Panc1 (cell line): ENCODE measurements around the gene PSAP. TPM values are rescaled to one million over a fixed set of nuclear protein-coding genes. Genes with fewer than 3 reads are reported as not detected.

Experiments used
- ATAC-seq: fragments of 200-7000 bp; cut with Tn5 transposase; 2 replicates; pipeline ENCODE4 v1.9.1; 2020; ENCODE audit warnings: mild to moderate bottlenecking, moderate library complexity
- BruUV-seq: library from RNA; stranded (reverse); fragments of 400-500 nt; replicated peaks from 2 replicates; lab custom pipeline; 2021; lab: Mats Ljungman, UMichigan
- CTCF ChIA-PET: fragments of 300-600 bp; sonication (Branson Sonifier 250); formaldehyde crosslinking; loops from one replicate; lab custom pipeline; 2022; ENCODE audit warnings: antibody characterized with exemption; lab: Charles Lee
- POLR2A ChIA-PET: fragments of 300-600 bp; sonication (Branson Sonifier 250); formaldehyde crosslinking; loops from one replicate; lab custom pipeline; 2022; ENCODE audit warnings: antibody characterized with exemption; lab: Charles Lee
- DNase-seq: peaks from one replicate; pipeline ENCODE4 v3.0.0-alpha.2; 2010; ENCODE audit warnings: low read depth, low spot score
- H3K27ac ChIP-seq: 2 replicates; pipeline ENCODE4 v1.5.1; 2011; ENCODE audit warnings: mild to moderate bottlenecking, low read length, inconsistent platforms
- H3K27me3 ChIP-seq: fragments of 200-500 bp; sonication (Bioruptor generic); 2 replicates; pipeline ENCODE4 v1.6.0; 2014; ENCODE audit warnings: low read length, inconsistent platforms; ENCODE audit not compliant: control insufficient read depth, insufficient read depth
- H3K36me3 ChIP-seq: fragments of 200-500 bp; sonication (Bioruptor generic); 2 replicates; pipeline ENCODE4 v1.5.1; 2014; ENCODE audit warnings: inconsistent platforms, mild to moderate bottlenecking, low read length, moderate library complexity; ENCODE audit not compliant: control insufficient read depth, insufficient read depth
- H3K4me1 ChIP-seq: 2 replicates; pipeline ENCODE4 v1.5.1; 2011; ENCODE audit warnings: inconsistent platforms, mild to moderate bottlenecking, low read length, moderate library complexity; ENCODE audit not compliant: control insufficient read depth, insufficient read depth
- H3K4me3 ChIP-seq, 2 experiments: 2 replicates each; pipeline ENCODE4 v1.5.1; 2011 to 2012; ENCODE audit warnings: low read depth in 2 of 2, low read length in 2 of 2, mild to moderate bottlenecking in 2 of 2, inconsistent platforms in 1 of 2, moderate library complexity in 1 of 2
- H3K9me3 ChIP-seq: fragments of 200-500 bp; sonication (Bioruptor generic); 2 replicates; pipeline ENCODE4 v1.5.1; 2014; ENCODE audit warnings: low read depth, mild to moderate bottlenecking, inconsistent platforms, low read length, moderate library complexity; ENCODE audit not compliant: control insufficient read depth, insufficient read depth
- CTCF ChIP-seq: fragments of 450-650 bp; IDR thresholded peaks from 2 replicates; pipeline ENCODE4 v1.5.1; 2017; ENCODE audit warnings: mild to moderate bottlenecking
- POLR2AphosphoS5 ChIP-seq: IDR thresholded peaks from 2 replicates; pipeline ENCODE4 v1.6.1; 2012; ENCODE audit warnings: mild to moderate bottlenecking, low read depth, low read length, moderate library complexity
- REST ChIP-seq, 2 experiments: IDR thresholded peaks; 2 replicates each; pipeline ENCODE4 v1.6.1; 2011 to 2012; ENCODE audit warnings: low read depth in 2 of 2, control low read depth in 1 of 2, low read length in 1 of 2, mild to moderate bottlenecking in 1 of 2, moderate library complexity in 1 of 2; ENCODE audit not compliant: insufficient read depth in 1 of 2
- SIN3A ChIP-seq: IDR thresholded peaks from 2 replicates; pipeline ENCODE4 v1.6.1; 2012; ENCODE audit warnings: low read depth, mild to moderate bottlenecking, low read length, moderate library complexity, borderline replicate concordance; ENCODE audit not compliant: insufficient read depth
- TCF7L2 ChIP-seq: IDR thresholded peaks from 2 replicates; pipeline ENCODE4 v1.6.1; 2011; ENCODE audit warnings: mild to moderate bottlenecking, low read depth, low read length, inconsistent platforms
- in situ Hi-C: cut with HindIII; loops from 2 replicates; pipeline ENCODE4 v1.10.0; 2016; ENCODE audit warnings: low sequenced_read_pairs, low pct_unique_long_range_greater_than_20kb
- intact Hi-C: fragments of 100-400 bp; cut with micrococcal nuclease; formaldehyde crosslinking; loops from one replicate; pipeline ENCODE4 v1.10.0; 2022; ENCODE audit not compliant: unreplicated experiment
- total RNA-seq: library from RNA; stranded (reverse); gene quantifications from one replicate; pipeline ENCODE4 v1.2.1, GENCODE V29; 2021; ENCODE audit not compliant: unreplicated experiment

Gene PSAP
- total RNA-seq, 1 experiment from 2014 or later, result 3,649 TPM

- no peaks in the 10 kb centered on the region for H3K9me3 ChIP-seq
- no peak for TF ChIP-seq REST (IDR thresholded peaks at IDR 0.05; ENCODE audit: insufficient read depth in 1 of 2, low read depth in 2 of 2, low read length in 1 of 2)
- TF ChIP-seq TCF7L2, result no peak
- TF ChIP-seq CTCF, result no peak
- no peak for TF ChIP-seq SIN3A
- no peak for TF ChIP-seq POLR2AphosphoS5
- DNase-seq, result no peak
- in situ Hi-C loops (no loop called here), intact Hi-C loops (no loop called here)
- peaks cover 52% of the 10 kb centered on the region for H3K4me1 ChIP-seq
- no peak overlapping the region; the same call in 1 of the 2 replicates for H3K27ac ChIP-seq
- CTCF ChIA-PET, result no interaction called here
- H3K4me3 ChIP-seq, result no peak overlapping the region
- no peaks in the 10 kb centered on the region for H3K27me3 ChIP-seq
- H3K36me3 ChIP-seq, result peaks cover 40% of the 10 kb centered on the region
- ATAC-seq, result no peak
- no TSS peak for BruUV-seq
- POLR2A ChIA-PET, result interaction anchor here (0.5 to 0.6 kb wide), 2 partner anchors 18 to 28 kb away, joined by 3 to 8 read pairs; partner anchors contain the start of gene PSAP
Measured at GRCh38 chr10:71832967-71833366, 18.1 kb downstream of the PSAP start.

GRCh38 chr10:71831646-71832552, 19.2 kb downstream of the PSAP start:
- peaks cover 41% of the 10 kb centered on the region for H3K4me1 ChIP-seq
- in situ Hi-C loops (no loop called here), intact Hi-C loops (no loop called here)
- TF ChIP-seq REST (IDR thresholded peaks at IDR 0.05; ENCODE audit: insufficient read depth in 1 of 2, low read depth in 2 of 2, low read length in 1 of 2) (0 out of 4 replicates have a peak, but pooled peaks of 1 of the 2 experiments have one; percentile 16), POLR2AphosphoS5 (no peak)
- H3K36me3 ChIP-seq, result peaks cover 46% of the 10 kb centered on the region
- no peak for ATAC-seq
- ChIA-PET CTCF (no interaction called here), POLR2A (interaction anchor here (0.5 kb wide), 1 partner anchor 49 kb away, joined by 4 read pairs; no protein-coding TSS in a partner anchor)
- no TSS peak for BruUV-seq
- no peak overlapping the region for H3K4me3 ChIP-seq
- H3K9me3 ChIP-seq, result no peaks in the 10 kb centered on the region
- no peak for DNase-seq
- H3K27ac ChIP-seq, result 0 out of 2 replicates have a peak overlapping the region, but pooled peaks have one; percentile 23
- no peaks in the 10 kb centered on the region for H3K27me3 ChIP-seq
